ENCODE measurements around the gene WNT3A.

Gene WNT3A

DNA sequence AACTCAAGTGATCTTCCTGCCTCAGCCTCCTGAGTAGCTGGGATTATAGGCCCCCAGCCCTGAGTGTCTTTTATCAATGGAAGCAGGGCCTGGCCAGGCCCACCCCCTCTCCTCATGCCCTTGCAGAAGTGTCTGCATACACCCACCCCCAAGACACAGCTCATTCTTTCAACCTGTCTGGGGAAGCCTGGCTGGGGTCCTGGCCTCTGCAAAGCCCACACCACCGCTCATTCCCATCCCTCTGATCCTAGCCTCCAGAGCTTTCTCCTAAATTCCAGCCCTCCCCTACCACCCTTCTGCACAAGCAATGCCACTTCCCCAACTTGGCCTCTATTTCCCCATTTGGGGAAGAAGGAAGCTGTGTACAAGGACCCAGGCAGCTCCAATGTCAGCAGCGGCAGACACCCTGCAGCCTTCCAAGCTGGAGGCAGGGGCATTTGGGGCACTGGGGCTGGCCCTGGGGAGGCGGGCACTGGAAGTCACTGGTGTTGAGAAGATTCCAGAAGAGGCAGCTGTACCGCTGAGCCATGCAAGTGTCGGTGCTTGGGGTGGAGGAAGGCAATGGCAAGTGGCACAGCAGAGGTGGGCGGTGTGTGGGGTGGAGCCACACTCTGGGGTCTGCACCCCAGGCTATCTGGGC lies 42.0 kb downstream of the WNT3A start:
- DNase-seq (ENCODE audit: low read depth in 2 of 2) = no peak

GRCh38 chr1:228050571-228051231 lies 43.9 kb downstream of the WNT3A start:
- no peak for DNase-seq (ENCODE audit: low read depth in 2 of 2)

DNA sequence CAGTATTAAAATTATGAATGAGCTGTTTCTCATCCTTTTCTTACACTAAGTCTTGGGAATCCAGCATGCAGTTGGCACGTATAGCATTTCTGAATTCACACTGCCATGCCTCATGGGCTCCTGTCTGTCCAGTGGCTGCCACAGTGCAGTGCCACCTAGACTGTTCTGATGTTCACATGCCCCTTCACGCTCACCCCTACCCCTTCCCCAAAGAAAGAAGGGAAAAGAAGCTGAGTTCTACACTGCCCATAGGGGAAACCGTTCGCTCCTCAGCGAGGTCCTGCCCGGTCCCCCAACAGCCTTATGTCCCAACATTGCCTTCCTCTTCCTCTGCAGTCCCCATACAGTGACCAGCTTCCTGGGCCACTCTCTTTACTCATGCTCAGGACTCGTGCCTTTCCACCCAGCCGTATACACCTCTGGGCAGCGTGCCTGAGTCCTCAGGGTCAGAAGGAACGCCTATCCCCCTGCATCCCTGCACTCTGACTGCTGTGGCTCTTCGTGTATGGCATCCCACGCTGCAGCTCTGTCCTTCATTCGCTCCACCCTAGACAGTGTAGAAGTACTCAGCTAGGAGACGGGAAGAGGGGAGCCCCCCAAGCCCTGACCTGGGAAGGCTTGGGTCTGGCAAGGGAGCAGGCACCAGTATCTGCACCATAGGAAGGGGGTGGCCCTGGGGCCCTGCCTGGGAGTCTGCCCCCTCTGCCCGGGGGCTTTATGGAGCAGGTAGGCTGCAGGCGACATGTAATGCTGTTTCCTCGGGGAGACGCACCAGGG lies 51.6 kb downstream of the WNT3A start:
- no peak for DNase-seq (ENCODE audit: low read depth in 2 of 2)

DNA sequence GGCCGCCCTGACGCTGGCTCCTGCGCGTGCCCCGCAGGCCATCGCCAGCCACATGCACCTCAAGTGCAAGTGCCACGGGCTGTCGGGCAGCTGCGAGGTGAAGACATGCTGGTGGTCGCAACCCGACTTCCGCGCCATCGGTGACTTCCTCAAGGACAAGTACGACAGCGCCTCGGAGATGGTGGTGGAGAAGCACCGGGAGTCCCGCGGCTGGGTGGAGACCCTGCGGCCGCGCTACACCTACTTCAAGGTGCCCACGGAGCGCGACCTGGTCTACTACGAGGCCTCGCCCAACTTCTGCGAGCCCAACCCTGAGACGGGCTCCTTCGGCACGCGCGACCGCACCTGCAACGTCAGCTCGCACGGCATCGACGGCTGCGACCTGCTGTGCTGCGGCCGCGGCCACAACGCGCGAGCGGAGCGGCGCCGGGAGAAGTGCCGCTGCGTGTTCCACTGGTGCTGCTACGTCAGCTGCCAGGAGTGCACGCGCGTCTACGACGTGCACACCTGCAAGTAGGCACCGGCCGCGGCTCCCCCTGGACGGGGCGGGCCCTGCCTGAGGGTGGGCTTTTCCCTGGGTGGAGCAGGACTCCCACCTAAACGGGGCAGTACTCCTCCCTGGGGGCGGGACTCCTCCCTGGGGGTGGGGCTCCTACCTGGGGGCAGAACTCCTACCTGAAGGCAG lies 52.3 kb downstream of the WNT3A start:
- no peak for DNase-seq (ENCODE audit: low read depth in 2 of 2)

GRCh38 chr1:228059634-228060457 lies 53.0 kb downstream of the WNT3A start:
- DNase-seq (ENCODE audit: low read depth in 2 of 2) = no peak

DNA sequence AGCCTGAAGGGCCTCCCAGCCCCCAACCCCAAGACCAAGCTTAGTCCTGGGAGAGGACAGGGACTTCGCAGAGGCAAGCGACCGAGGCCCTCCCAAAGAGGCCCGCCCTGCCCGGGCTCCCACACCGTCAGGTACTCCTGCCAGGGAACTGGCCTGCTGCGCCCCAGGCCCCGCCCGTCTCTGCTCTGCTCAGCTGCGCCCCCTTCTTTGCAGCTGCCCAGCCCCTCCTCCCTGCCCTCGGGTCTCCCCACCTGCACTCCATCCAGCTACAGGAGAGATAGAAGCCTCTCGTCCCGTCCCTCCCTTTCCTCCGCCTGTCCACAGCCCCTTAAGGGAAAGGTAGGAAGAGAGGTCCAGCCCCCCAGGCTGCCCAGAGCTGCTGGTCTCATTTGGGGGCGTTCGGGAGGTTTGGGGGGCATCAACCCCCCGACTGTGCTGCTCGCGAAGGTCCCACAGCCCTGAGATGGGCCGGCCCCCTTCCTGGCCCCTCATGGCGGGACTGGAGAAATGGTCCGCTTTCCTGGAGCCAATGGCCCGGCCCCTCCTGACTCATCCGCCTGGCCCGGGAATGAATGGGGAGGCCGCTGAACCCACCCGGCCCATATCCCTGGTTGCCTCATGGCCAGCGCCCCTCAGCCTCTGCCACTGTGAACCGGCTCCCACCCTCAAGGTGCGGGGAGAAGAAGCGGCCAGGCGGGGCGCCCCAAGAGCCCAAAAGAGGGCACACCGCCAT lies 53.8 kb downstream of the WNT3A start:
- DNase-seq (ENCODE audit: low read depth in 2 of 2) = no peak

DNA sequence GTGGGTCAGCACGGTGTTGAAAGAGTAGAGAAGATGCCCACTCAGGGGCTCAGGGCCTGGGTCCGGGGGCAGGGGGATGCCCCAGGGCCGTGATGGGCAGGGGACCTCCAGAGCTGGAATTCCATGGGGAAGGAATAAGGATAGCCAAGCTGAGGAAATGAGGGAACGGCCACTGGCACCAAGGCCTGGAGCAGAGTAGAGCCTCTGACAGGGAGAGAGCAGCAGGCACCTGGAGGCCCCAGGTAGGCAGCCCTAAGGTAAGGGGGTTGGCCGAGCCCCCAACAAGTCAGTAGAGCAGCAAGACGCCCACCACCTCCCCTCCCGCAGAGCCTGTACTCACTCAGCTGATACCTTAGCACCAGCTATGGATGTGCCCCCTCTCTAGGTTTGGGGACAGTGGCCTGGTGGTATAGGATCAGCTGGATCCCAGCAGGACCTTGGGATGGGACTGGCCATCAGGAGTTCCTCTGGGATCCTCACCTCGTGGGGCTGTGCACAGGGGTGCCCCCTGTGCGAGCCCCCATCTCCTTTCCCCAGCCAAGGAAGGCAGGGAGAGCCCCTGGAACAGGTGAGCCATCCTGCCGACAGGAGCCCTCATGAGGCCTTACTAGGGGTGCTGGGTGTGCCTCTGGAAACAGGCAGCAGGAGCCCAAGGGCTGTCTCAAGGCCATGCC lies 54.8 kb downstream of the WNT3A start:
- DNase-seq (ENCODE audit: low read depth in 2 of 2) = no peak

GRCh38 chr1:228062085-228062791 lies 55.4 kb downstream of the WNT3A start:
- DNase-seq (ENCODE audit: low read depth in 2 of 2) = no peak

GRCh38 chr1:228062812-228063211 lies 56.0 kb downstream of the WNT3A start:
- no peak for DNase-seq (ENCODE audit: low read depth in 2 of 2)

- no peak for DNase-seq (ENCODE audit: low read depth in 2 of 2)
These were observed 56.7 kb downstream of the WNT3A start for GRCh38 chr1:228063251-228064191.

- no peak for DNase-seq (ENCODE audit: low read depth in 2 of 2)
These were observed 57.5 kb downstream of the WNT3A start for GRCh38 chr1:228064296-228064695.

DNA sequence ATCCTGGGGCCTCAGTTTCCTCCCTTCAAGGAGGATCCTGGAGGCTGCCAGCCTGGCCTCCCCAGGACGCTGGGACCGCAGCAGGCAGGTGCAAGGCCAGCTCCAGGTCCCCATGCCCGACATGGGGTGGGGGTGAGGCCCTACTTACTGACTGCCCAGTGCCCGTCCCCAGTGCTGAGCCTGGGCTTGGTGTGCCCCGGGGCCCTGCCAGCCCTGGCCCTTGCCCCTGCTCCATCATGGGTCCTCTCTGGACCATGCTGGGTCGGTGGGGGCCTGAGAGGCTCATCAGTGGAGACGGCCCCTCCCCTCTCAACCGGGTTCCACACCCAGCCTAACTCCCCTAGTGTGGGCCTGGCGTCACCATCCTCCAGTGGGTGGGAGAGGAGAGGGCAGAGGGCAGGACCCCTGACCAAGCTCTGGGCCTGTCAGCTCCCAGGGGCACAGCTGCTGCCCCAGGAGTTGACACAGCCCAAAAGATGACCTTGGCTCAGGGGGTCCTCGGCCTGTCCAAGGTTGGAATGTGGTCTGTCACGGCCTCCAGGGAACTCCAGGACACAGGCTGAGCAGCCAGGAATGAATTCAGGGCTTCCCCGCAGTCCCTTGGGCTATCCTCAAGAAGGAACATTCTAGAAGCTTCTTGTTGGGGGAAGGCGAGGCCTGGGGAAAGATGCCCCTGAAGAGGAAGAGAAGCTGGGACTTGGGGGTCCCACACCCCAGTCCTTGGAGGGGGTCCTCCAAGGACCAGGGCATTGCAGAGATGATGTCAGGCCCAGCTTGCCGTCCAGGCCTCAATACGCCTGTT lies 58.1 kb downstream of the WNT3A start:
- no peak for DNase-seq (ENCODE audit: low read depth in 2 of 2)

GRCh38 chr1:228065543-228066347 lies 58.9 kb downstream of the WNT3A start:
- no peak for DNase-seq (ENCODE audit: low read depth in 2 of 2)

DNA sequence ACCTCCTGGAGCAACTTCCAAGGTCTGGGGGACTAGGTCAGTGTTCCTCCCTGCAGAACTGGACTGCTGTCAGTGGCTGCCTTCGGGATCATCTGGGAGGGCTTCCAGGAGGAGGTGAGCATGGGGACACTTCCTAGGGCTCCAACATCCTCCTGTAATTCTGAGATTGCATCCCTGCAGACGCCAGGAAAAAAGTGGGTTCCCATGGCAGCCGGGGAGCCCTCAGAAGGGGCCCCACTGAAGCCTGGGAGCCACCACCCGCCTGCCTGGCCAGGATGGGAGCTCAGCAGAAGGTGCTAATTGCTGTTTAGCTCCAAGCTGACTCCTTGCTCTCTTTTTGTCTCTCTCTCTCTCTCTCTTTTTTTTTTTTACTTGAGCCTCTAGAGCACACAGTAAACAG lies 59.6 kb downstream of the WNT3A start:
- DNase-seq (ENCODE audit: low read depth in 2 of 2) = no peak

GRCh38 chr1:228066891-228067654 lies 60.3 kb downstream of the WNT3A start:
- no peak for DNase-seq (ENCODE audit: low read depth in 2 of 2)

- DNase-seq (ENCODE audit: low read depth in 2 of 2) = no peak
These were observed 61.6 kb downstream of the WNT3A start for GRCh38 chr1:228068359-228068758.

Data from stimulated activated CD8-positive, alpha-beta memory T cell treated with anti-CD3 and anti-CD28 coated beads, Interleukin-2, amount 100 ng/mL, for 1 hour (primary cell).